Nucleus accumbens (tissue), 56 donors: ENCODE data around the gene RHOT1.

Source experiments
- DNase-seq, 56 donors: peaks; one replicate each; lab custom pipeline; 2025; lab: John Stamatoyannopoulos, UW

RHOT1 gene

DNA sequence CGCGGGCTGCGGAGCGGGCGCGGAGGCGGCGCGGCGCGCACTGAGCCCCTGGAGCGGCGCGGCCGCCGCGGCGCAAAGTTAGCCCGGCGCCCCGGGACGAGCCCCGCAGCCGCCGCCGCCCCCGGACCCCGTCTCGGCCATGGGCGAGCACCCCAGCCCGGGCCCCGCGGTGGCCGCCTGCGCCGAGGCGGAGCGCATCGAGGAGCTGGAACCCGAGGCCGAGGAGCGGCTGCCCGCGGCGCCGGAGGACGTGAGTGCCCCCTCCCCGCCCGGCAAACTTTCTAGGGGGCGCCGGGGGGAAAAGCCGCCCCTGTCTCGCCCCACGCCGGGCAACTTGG lies 123.7 kb downstream of the RHOT1 start:
- peak in 1 of 56 donors; percentile 70 for DNase-seq

GRCh38 chr17:32266389-32267301 lies 124.3 kb downstream of the RHOT1 start:
- peak in 3 of 56 donors; percentile 21 to 64 (median 41) for DNase-seq

GRCh38 chr17:32267690-32268205 lies 125.4 kb downstream of the RHOT1 start:
- peak in 30 of 56 donors; percentile 6 to 79 (median 41) for DNase-seq

DNA sequence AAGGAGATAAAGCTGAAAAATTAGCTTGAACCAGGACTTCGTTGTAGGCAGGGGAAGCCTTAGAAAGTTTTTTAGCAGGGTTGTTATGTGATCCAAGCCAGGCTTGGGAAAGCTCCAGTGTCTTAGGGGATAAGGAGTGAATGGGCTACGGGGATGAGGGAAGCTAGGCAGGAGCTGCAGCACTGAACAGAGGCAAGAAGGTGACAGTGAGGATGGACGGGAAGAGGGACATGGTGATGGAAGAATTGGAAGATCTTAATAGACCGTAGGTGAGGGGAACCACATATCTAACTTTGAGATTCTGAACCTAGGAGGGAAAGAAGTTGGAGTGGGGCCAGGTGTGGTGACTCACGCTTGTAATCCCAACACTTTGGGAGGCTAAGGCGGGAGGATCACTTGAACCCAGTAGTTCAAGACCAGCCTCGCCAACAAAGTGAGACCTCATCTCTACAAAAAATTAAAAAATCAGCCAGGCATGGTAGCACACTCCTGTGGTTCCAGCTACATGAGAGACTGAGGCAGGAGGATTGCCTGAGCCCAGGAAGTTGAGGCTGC lies 126.5 kb downstream of the RHOT1 start:
- DNase-seq = no peak

GRCh38 chr17:32269377-32269776 lies 127.1 kb downstream of the RHOT1 start:
- DNase-seq = peak in 4 of 56 donors; percentile 12 to 31 (median 21)

DNA sequence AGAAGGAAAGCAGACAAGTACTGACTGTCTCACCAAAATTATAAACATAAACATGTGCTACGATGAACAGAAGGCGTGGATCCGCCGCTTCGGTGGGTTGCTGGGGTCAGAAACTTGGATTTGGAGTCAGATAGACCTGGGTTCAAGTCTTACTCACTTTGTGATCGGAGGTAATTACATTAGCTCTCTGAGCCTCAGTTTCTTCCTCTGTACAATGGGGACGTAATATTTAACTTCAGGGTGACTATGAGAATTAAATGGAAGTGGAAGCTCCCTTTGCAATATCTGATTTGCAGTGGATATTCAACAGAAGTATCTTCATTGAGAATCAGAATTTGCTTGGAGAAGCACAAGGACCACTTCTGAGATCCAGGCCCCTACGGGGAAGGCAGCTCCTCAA lies 129.5 kb downstream of the RHOT1 start:
- no peak for DNase-seq

DNA sequence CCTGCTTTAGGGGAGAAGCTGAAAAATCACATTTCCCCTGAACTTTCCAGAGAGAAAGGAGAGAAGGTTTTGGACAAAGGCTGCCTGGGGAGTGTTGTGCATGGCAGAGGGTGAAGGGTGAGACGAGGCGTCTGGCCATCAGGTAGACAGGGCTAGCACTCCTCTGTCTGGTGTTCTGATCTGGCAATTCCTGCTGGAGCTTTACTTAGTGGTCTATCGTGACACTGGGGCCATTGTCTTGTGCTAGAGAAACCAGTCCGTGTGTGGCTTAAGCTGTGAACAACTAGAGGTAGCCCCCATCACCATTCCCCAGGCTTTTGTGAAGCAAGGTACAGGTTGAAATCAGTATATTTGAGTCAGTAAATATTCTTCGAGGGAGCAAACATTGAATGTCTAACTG lies 131.8 kb downstream of the RHOT1 start:
- no peak for DNase-seq

GRCh38 chr17:32274643-32275042 lies 132.3 kb downstream of the RHOT1 start:
- no peak for DNase-seq
